Endothelial cell of umbilical vein (primary cell): Measurements from ENCODE around the gene DCLK2. TPM values are rescaled to one million over a fixed set of nuclear protein-coding genes. Genes with fewer than 3 reads are reported as not detected.

Experiments used
- BruUV-seq: library from RNA; stranded (reverse); fragments of 400-500 nt; replicated peaks from 2 replicates; lab custom pipeline; 2021; lab: Mats Ljungman, UMichigan
- CTCF ChIA-PET: fragments of 300-600, 350-600 bp; sonication (Branson Sonifier 250); formaldehyde crosslinking; loops from one replicate; lab custom pipeline; 2021; ENCODE audit warnings: antibody characterized with exemption, inconsistent platforms; lab: Charles Lee
- POLR2A ChIA-PET: fragments of 300-600, 350-600 bp; sonication (Branson Sonifier 250); formaldehyde crosslinking; loops from one replicate; lab custom pipeline; 2021; ENCODE audit warnings: antibody characterized with exemption, inconsistent platforms; lab: Charles Lee
- DNase-seq: peaks from one replicate; pipeline ENCODE4 v3.0.0-alpha.2; 2011; ENCODE audit warnings: low read depth, low spot score
- FAIRE-seq: peaks from 2 replicates; lab custom pipeline; 2011; peaks lifted over from hg19 to GRCh38; lab: Jason Lieb, UNC
- H2AFZ ChIP-seq: 2 replicates; pipeline ENCODE4 v1.6.0; 2012; ENCODE audit warnings: low read depth, low read length, control low read depth, inconsistent platforms
- H3K27ac ChIP-seq: 2 replicates; pipeline ENCODE4 v1.5.1; 2011; ENCODE audit warnings: low read depth, mild to moderate bottlenecking, control low read depth, low read length, moderate library complexity; ENCODE audit not compliant: insufficient read depth
- H3K27me3 ChIP-seq, 2 experiments: 2 replicates each; pipeline versions ENCODE4 v1.6.0 to v1.6.1; 2011; ENCODE audit warnings: low read length in 2 of 2, mixed read lengths in 1 of 2; ENCODE audit not compliant: control insufficient read depth in 2 of 2, insufficient read depth in 2 of 2
- H3K36me3 ChIP-seq, 2 experiments: 2 replicates in 1 of 2; 3 replicates in 1 of 2; pipeline ENCODE4 v1.5.1; 2011; ENCODE audit warnings: low read length in 2 of 2, mild to moderate bottlenecking in 1 of 2, moderate library complexity in 1 of 2; ENCODE audit not compliant: control insufficient read depth in 2 of 2, insufficient read depth in 2 of 2; ENCODE audit errors: extremely low read depth in 1 of 2
- H3K4me1 ChIP-seq: 3 replicates; pipeline ENCODE4 v1.5.1; 2011; ENCODE audit warnings: mild to moderate bottlenecking, low read length; ENCODE audit not compliant: control insufficient read depth, insufficient read depth; ENCODE audit errors: extremely low read depth
- H3K4me2 ChIP-seq: 2 replicates; pipeline ENCODE4 v1.6.1; 2011; ENCODE audit warnings: low read length, control low read depth, mixed read lengths; ENCODE audit not compliant: insufficient read depth
- H3K4me3 ChIP-seq, 3 experiments: fragments of 200-600 bp in 1 of 3; sonication (generic), shearing (Covaris generic) in 1 of 3; replicated peaks in 1 of 3; 2 replicates each; pipeline ENCODE4 v1.5.1; 2011 to 2016; ENCODE audit warnings: control low read depth in 3 of 3, low read length in 3 of 3, mild to moderate bottlenecking in 2 of 3, inconsistent platforms in 1 of 3, low read depth in 1 of 3, moderate library complexity in 1 of 3; ENCODE audit not compliant: insufficient read depth in 1 of 3
- H3K79me2 ChIP-seq: 2 replicates; pipeline ENCODE4 v1.6.0; 2012; ENCODE audit warnings: low read length, inconsistent platforms; ENCODE audit not compliant: control insufficient read depth, insufficient read depth
- H3K9ac ChIP-seq: replicated peaks from 2 replicates; pipeline ENCODE3; 2011; ENCODE audit warnings: low read length, control low read depth; ENCODE audit not compliant: insufficient read depth; ENCODE audit errors: extremely low read depth
- H3K9me1 ChIP-seq: replicated peaks from 3 replicates; pipeline ENCODE4 v1.6.0; 2011; ENCODE audit warnings: mild to moderate bottlenecking, low read length; ENCODE audit not compliant: control insufficient read depth, insufficient read depth; ENCODE audit errors: extremely low read depth
- H3K9me3 ChIP-seq: replicated peaks from 2 replicates; pipeline ENCODE4 v1.5.1; 2012; ENCODE audit warnings: low read length, inconsistent platforms; ENCODE audit not compliant: control insufficient read depth, insufficient read depth
- H4K20me1 ChIP-seq: replicated peaks from 2 replicates; pipeline ENCODE3; 2011; ENCODE audit warnings: mild to moderate bottlenecking, low read length; ENCODE audit not compliant: control insufficient read depth, insufficient read depth; ENCODE audit errors: extremely low read depth
- EZH2 ChIP-seq: IDR thresholded peaks from 2 replicates; pipeline ENCODE4 v1.6.1; 2012; ENCODE audit warnings: borderline replicate concordance, low read depth, mild to moderate bottlenecking, moderate library complexity, low read length, inconsistent platforms; ENCODE audit not compliant: severe bottlenecking
- FOS ChIP-seq: IDR thresholded peaks from 2 replicates; pipeline ENCODE4 v1.6.1; 2011; ENCODE audit warnings: mild to moderate bottlenecking, low read length, moderate library complexity, borderline replicate concordance; ENCODE audit not compliant: insufficient read depth
- GATA2 ChIP-seq: IDR thresholded peaks from 2 replicates; pipeline ENCODE4 v1.7.0; 2011; ENCODE audit warnings: low read depth, mild to moderate bottlenecking, moderate library complexity, mixed read lengths, low read length; ENCODE audit not compliant: insufficient read length, insufficient read depth
- JUN ChIP-seq: IDR thresholded peaks from 2 replicates; pipeline ENCODE4 v1.6.1; 2011; ENCODE audit warnings: borderline replicate concordance, low read depth; ENCODE audit not compliant: insufficient read length, insufficient read depth
- MYC ChIP-seq: IDR thresholded peaks from one replicate; pipeline ENCODE4 v1.6.1; 2011; ENCODE audit warnings: mild to moderate bottlenecking, low read depth, low read length
- POLR2A ChIP-seq: IDR thresholded peaks from 2 replicates; pipeline ENCODE4 v1.6.1; 2012; ENCODE audit warnings: low read depth, mild to moderate bottlenecking, control low read depth, low read length
- POLR2AphosphoS5 ChIP-seq: IDR thresholded peaks from 2 replicates; pipeline ENCODE4 v1.6.1; 2012; ENCODE audit warnings: low read depth, mild to moderate bottlenecking, control low read depth, low read length, moderate library complexity; ENCODE audit not compliant: insufficient read depth
- dilution Hi-C: fragments of 300-500 bp; cut with MboI; formaldehyde crosslinking; loops from one replicate; pipeline ENCODE4 v1.15.0; 2019; ENCODE audit warnings: low sequenced_read_pairs; ENCODE audit not compliant: extremely low pct_ligation_motif_present
- intact Hi-C: fragments of 100-400 bp; cut with micrococcal nuclease; formaldehyde crosslinking; loops from one replicate; pipeline ENCODE4 v1.10.0; 2022
- polyA plus RNA-seq, 4 experiments: library from polyadenylated mRNA; depleted of rRNA in 3 of 4; stranded (reverse) in 3 of 4; unstranded in 1 of 4; fragments of >200 nt; gene quantifications; 2 replicates each; pipeline versions ENCODE4 v1.2.1 to v1.2.3, GENCODE V29; 2011 to 2012; ENCODE audit warnings: missing spikeins in 1 of 4
- total RNA-seq: library from RNA; stranded (reverse); gene quantifications from 2 replicates; pipeline ENCODE4 v1.2.3, GENCODE V29; 2021
- TF ChIP-seq, protein P1 (sequence below): IDR thresholded peaks from 2 replicates; pipeline ENCODE4 v1.6.1; 2011; ENCODE audit not compliant: insufficient read depth, insufficient read length
- TF ChIP-seq, protein P2 (sequence below), 2 donors: IDR thresholded peaks; 1 replicate in 1 of 2; 2 replicates in 1 of 2; pipeline ENCODE4 v1.5.1; 2011; ENCODE audit warnings: low read length in 2 of 2, mild to moderate bottlenecking in 2 of 2, moderate library complexity in 2 of 2, control low read depth in 1 of 2, inconsistent platforms in 1 of 2, low read depth in 1 of 2; ENCODE audit not compliant: insufficient read depth in 1 of 2; ENCODE audit errors: extremely low read depth in 1 of 2

DCLK2 gene
- total and polyA plus RNA-seq, 2 donors (not counting 3 experiments of a cell fraction or from before 2014, with no cell fraction given): 1.7 to 4.7 TPM

DNA sequence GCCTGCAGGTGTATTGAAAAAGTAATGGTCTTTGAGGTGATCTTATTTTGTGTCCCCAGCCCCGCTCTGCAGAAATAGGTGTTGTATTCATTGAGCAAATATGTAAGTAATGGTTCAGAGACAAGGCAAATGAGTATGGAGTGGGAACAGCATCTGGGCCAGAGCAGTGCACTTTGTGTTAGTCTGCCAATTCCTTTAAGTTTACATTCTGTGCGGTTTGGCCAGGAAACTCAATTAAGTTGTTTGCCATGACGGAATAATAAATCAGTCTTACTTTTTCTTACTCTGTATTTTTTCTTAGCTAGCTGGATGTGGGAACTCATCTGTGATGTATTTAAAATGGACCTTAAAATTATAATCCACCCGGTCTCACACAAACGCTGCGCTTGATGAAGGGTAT is 12.6 kb downstream of the DCLK2 start:
- no peaks in the 10 kb centered on the region for H3K27me3 ChIP-seq
- no peaks in the 10 kb centered on the region for H3K9me3 ChIP-seq
- TF ChIP-seq, protein P1, sequence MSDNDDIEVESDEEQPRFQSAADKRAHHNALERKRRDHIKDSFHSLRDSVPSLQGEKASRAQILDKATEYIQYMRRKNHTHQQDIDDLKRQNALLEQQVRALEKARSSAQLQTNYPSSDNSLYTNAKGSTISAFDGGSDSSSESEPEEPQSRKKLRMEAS: no peak
- TF ChIP-seq GATA2 (no peak), POLR2AphosphoS5 (no peak), EZH2 (no peak), MYC (no peak), JUN (no peak), FOS (no peak), POLR2A (no peak)
- TF ChIP-seq, protein P2, sequence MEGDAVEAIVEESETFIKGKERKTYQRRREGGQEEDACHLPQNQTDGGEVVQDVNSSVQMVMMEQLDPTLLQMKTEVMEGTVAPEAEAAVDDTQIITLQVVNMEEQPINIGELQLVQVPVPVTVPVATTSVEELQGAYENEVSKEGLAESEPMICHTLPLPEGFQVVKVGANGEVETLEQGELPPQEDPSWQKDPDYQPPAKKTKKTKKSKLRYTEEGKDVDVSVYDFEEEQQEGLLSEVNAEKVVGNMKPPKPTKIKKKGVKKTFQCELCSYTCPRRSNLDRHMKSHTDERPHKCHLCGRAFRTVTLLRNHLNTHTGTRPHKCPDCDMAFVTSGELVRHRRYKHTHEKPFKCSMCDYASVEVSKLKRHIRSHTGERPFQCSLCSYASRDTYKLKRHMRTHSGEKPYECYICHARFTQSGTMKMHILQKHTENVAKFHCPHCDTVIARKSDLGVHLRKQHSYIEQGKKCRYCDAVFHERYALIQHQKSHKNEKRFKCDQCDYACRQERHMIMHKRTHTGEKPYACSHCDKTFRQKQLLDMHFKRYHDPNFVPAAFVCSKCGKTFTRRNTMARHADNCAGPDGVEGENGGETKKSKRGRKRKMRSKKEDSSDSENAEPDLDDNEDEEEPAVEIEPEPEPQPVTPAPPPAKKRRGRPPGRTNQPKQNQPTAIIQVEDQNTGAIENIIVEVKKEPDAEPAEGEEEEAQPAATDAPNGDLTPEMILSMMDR (IDR thresholded peaks at IDR 0.05; ENCODE audit: extremely low read depth in 1 of 2, insufficient read depth in 1 of 2, low read depth in 1 of 2, low read length in 2 of 2): no peak
- H3K79me2 ChIP-seq: no peaks in the 10 kb centered on the region
- dilution Hi-C loops: no loop called here
- no TSS peak for BruUV-seq
- ChIA-PET CTCF (interaction anchor here (0.7 to 1.8 kb wide), 3 partner anchors 10 to 119 kb away, joined by 3 to 4 read pairs (median 3); no protein-coding TSS in a partner anchor), POLR2A (no interaction called here)
- H3K4me2 ChIP-seq: no peak overlapping the region
- H3K9ac ChIP-seq: no peak overlapping the region
- no peak overlapping the region for H3K4me3 ChIP-seq
- intact Hi-C loops: no loop called here
- no peaks in the 10 kb centered on the region for H3K9me1 ChIP-seq
- no peaks in the 10 kb centered on the region for H3K36me3 ChIP-seq
- H2AFZ ChIP-seq: no peak overlapping the region
- H3K4me1 ChIP-seq: no peaks in the 10 kb centered on the region
- H3K27ac ChIP-seq: no peak overlapping the region
- H4K20me1 ChIP-seq: no peaks in the 10 kb centered on the region
- DNase-seq: no peak
- no peak for FAIRE-seq
